HFFc6 (cell line): ENCODE measurements around the gene NTNG1. TPM values are rescaled to one million over a fixed set of nuclear protein-coding genes. Genes with fewer than 3 reads are reported as not detected.

Source experiments
- DNase-seq: peaks from one replicate; pipeline ENCODE4 v3.0.0-alpha.2; 2018
- H3K27ac Mint-ChIP-seq: 2 replicates; pipeline ENCODE4 v1.8.0; 2020; ENCODE audit warnings: mild to moderate bottlenecking, mixed read lengths
- H3K27me3 Mint-ChIP-seq: 2 replicates; pipeline ENCODE4 v1.8.0; 2021; ENCODE audit warnings: mild to moderate bottlenecking, moderate library complexity, mixed read lengths; ENCODE audit not compliant: insufficient read depth
- H3K36me3 Mint-ChIP-seq: 2 replicates; pipeline ENCODE4 v1.8.0; 2021; ENCODE audit warnings: low read depth, mixed read lengths
- H3K4me1 Mint-ChIP-seq: 2 replicates; pipeline ENCODE4 v1.8.0; 2020; ENCODE audit warnings: low read depth, mixed read lengths
- H3K4me3 Mint-ChIP-seq: 2 replicates; pipeline ENCODE4 v1.8.0; 2020; ENCODE audit warnings: mild to moderate bottlenecking, moderate library complexity, mixed read lengths
- H3K9me3 Mint-ChIP-seq: 2 replicates; pipeline ENCODE4 v1.8.0; 2020; ENCODE audit warnings: mild to moderate bottlenecking, mixed read lengths
- CTCF ChIP-seq: fragments of 200-600 bp; sonication (generic); IDR thresholded peaks from 2 replicates; pipeline ENCODE4 v1.5.0; 2021; ENCODE audit warnings: antibody characterized with exemption, mild to moderate bottlenecking
- total RNA-seq, 6 experiments: library from RNA; stranded (reverse); fragmentation: NEBNext Ultra II Directional; extraction: Animal tissue kit (Norgen Biotek cat#: 25700); gene quantifications; 2 replicates in 1 of 6; 3 replicates in 5 of 6; pipeline ENCODE4 v1.2.3, GENCODE V29; 2021

NTNG1 gene
- total RNA-seq, 6 experiments from 2014 or later, result 1.3 to 8.0 (median 2.2) TPM

DNA sequence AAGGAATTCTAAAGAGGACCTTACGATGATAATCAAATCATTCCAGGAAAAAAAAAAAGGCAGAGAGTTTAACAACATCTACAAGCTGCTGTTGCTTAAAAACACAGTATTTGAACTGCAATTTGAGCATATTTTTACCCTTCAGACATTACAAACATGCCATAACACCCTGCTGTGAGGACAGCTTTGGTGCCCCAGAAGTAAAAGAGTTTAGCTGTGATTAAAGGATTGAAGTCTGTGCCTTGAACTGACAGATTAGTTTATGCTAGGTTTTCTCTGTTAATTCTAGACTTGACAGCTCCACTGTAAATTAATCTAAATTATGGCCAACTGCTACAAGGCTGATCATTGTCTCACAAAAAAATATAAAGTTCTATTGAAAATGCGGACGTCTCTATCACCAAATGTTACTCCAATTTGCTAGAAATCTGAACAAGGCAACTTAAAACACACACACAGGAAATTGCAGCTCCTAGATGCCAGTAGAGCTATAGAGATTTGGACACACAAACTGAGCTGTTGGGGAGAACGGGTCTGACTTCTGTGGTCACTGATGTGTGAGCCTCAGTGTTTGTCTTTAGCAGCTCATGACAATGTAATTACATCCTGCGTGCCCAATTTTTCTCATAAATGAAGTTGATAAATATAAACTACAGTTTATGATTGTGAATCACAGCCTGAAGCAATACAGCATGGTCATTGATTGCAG is 217.9 kb downstream of the NTNG1 start:
- Mint-ChIP-seq H3K4me3 (no peak overlapping the region), H3K27me3 (no peaks in the 10 kb centered on the region), H3K9me3 (peaks cover 19% of the 10 kb centered on the region; the same call in 1 of the 2 replicates), H3K27ac (no peak overlapping the region), H3K4me1 (no peaks in the 10 kb centered on the region), H3K36me3 (peaks cover 5% of the 10 kb centered on the region; the same call in 1 of the 2 replicates)
- DNase-seq, result no peak
- no peak for TF ChIP-seq CTCF

- Mint-ChIP-seq H3K4me3 (no peak overlapping the region), H3K27ac (no peak overlapping the region), H3K9me3 (peaks cover 14% of the 10 kb centered on the region; the same call in 1 of the 2 replicates), H3K27me3 (no peaks in the 10 kb centered on the region), H3K4me1 (no peaks in the 10 kb centered on the region), H3K36me3 (peaks cover 2% of the 10 kb centered on the region; the same call in 1 of the 2 replicates)
- no peak for DNase-seq
- no peak for TF ChIP-seq CTCF
These were observed 218.8 kb downstream of the NTNG1 start for GRCh38 chr1:107359472-107360241.

- Mint-ChIP-seq H3K4me1 (no peaks in the 10 kb centered on the region), H3K27me3 (no peaks in the 10 kb centered on the region), H3K36me3 (no peaks in the 10 kb centered on the region), H3K27ac (no peak overlapping the region), H3K4me3 (no peak overlapping the region), H3K9me3 (peaks cover 10% of the 10 kb centered on the region; the same call in 1 of the 2 replicates)
- DNase-seq, result no peak
- TF ChIP-seq CTCF, result no peak
These were observed 221.8 kb downstream of the NTNG1 start for GRCh38 chr1:107362468-107363140.

GRCh38 chr1:107363154-107363553 is 222.3 kb downstream of the NTNG1 start:
- no peak overlapping the region for H3K27ac Mint-ChIP-seq
- H3K36me3 Mint-ChIP-seq, result no peaks in the 10 kb centered on the region
- TF ChIP-seq CTCF, result no peak
- no peaks in the 10 kb centered on the region for H3K4me1 Mint-ChIP-seq
- no peak for DNase-seq
- H3K27me3 Mint-ChIP-seq, result no peaks in the 10 kb centered on the region
- no peak overlapping the region for H3K4me3 Mint-ChIP-seq
- H3K9me3 Mint-ChIP-seq, result peaks cover 15% of the 10 kb centered on the region; the same call in 1 of the 2 replicates

DNA sequence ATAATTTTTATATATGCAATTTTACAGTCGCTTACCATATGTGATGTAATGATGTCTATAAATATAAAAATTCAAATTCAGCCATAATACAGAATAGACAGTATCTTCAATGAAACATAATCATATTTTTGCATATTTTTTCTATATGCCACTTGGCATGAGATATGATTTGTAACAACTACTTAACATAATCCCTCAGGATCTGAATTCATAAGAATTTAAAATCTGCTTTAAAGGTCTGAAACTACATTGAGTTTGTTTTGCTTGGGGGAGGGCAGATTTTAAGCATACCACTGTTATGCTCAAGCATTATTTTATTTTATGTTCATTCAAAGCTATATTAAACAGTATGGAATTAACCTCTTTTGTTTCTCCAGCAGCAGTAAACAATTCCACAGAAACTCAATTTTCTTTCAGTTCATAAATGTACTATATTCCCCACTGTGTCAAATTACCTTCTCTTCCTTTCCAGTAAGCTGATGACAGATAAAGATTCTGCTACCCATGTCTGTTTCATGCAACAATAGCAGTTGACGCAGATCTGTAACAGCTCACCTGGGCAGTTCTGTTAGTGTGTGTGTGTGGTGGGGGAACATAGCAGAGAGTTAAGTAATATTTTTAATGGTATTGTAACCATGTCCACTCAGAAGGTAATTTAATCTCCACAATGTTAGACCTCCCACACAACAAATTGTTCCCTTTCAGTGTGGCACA is 224.8 kb downstream of the NTNG1 start:
- Mint-ChIP-seq H3K27ac (no peak overlapping the region), H3K9me3 (peaks cover 17% of the 10 kb centered on the region; the same call in 1 of the 2 replicates), H3K4me3 (no peak overlapping the region), H3K36me3 (no peaks in the 10 kb centered on the region), H3K27me3 (no peaks in the 10 kb centered on the region), H3K4me1 (no peaks in the 10 kb centered on the region)
- DNase-seq, result no peak
- no peak for TF ChIP-seq CTCF
